B cell (primary cell): ENCODE results near the gene ADAM19. TPM values are rescaled to one million over a fixed set of nuclear protein-coding genes. Genes with fewer than 3 reads are reported as not detected.

Experiments
- ATAC-seq: fragments of 200-7000 bp; cut with Tn5 transposase; one replicate; pipeline ENCODE4 v1.10.0; 2021; ENCODE audit warnings: low read depth, mild to moderate bottlenecking, moderate number of reproducible peaks, moderate library complexity
- CTCF ChIA-PET: fragments of 350-600 bp; sonication (Branson Sonifier 250); formaldehyde crosslinking; loops from one replicate; lab custom pipeline; 2021; ENCODE audit warnings: antibody characterized with exemption, inconsistent platforms; lab: Charles Lee
- POLR2A ChIA-PET: fragments of 350-600 bp; sonication (Branson Sonifier 250); formaldehyde crosslinking; loops from one replicate; lab custom pipeline; 2021; ENCODE audit warnings: antibody characterized with exemption; lab: Charles Lee
- DNase-seq: peaks from one replicate; pipeline ENCODE4 v3.0.0; 2013
- H2AFZ ChIP-seq: 2 replicates; pipeline ENCODE4 v1.6.1; 2012; ENCODE audit warnings: mild to moderate bottlenecking, low read depth, low read length; ENCODE audit not compliant: insufficient read depth, poor library complexity, severe bottlenecking
- H3K27ac ChIP-seq, 2 donors: 1 replicate in 1 of 2; 2 replicates in 1 of 2; pipeline ENCODE4 v1.5.1; 2012 to 2013; ENCODE audit warnings: low read length in 2 of 2, mild to moderate bottlenecking in 2 of 2, moderate library complexity in 1 of 2
- H3K27me3 ChIP-seq, 4 experiments: fragments of 200-600 bp in 1 of 4; sonication (generic) in 1 of 4; replicated peaks in 1 of 4; 1 replicate in 2 of 4; 2 replicates in 2 of 4; pipeline versions ENCODE4 v1.6.1 to v1.7.0; 2013 to 2016; ENCODE audit warnings: low read length in 3 of 4, mild to moderate bottlenecking in 2 of 4, mixed read lengths in 1 of 4, moderate library complexity in 1 of 4; ENCODE audit not compliant: insufficient read depth in 4 of 4, control insufficient read depth in 3 of 4; ENCODE audit errors: control extremely low read depth in 1 of 4
- H3K36me3 ChIP-seq, 2 experiments: replicated peaks in 1 of 2; 1 replicate in 1 of 2; 2 replicates in 1 of 2; pipeline versions ENCODE4 v1.6.1 to v1.7.1; 2013; ENCODE audit warnings: low read length in 1 of 2; ENCODE audit not compliant: insufficient read depth in 2 of 2, control insufficient read depth in 1 of 2; ENCODE audit errors: control extremely low read depth in 1 of 2, extremely low read depth in 1 of 2
- H3K4me1 ChIP-seq, 2 donors: fragments of 200-600 bp in 1 of 2; sonication (generic) in 1 of 2; 1 replicate in 1 of 2; 2 replicates in 1 of 2; pipeline versions ENCODE4 v1.5.1 to v1.6.1; 2013 to 2017; ENCODE audit warnings: low read length in 2 of 2; ENCODE audit not compliant: control insufficient read depth in 2 of 2, insufficient read depth in 2 of 2
- H3K4me2 ChIP-seq: replicated peaks from 2 replicates; pipeline ENCODE3; 2012; ENCODE audit warnings: mild to moderate bottlenecking, low read depth, low read length; ENCODE audit not compliant: poor library complexity, severe bottlenecking
- H3K4me3 ChIP-seq, 5 experiments: fragments of 200-600 bp in 1 of 5; sonication (generic) in 1 of 5; 1 replicate in 3 of 5; 2 replicates in 2 of 5; pipeline versions ENCODE4 v1.5.1 to v1.7.0; 2011 to 2016; ENCODE audit warnings: low read length in 4 of 5, mild to moderate bottlenecking in 4 of 5, low read depth in 2 of 5, control low read depth in 1 of 5, moderate library complexity in 1 of 5; ENCODE audit not compliant: insufficient read depth in 1 of 5; ENCODE audit errors: control extremely low read depth in 1 of 5, extremely low read depth in 1 of 5
- H3K79me2 ChIP-seq: fragments of 200-600 bp; sonication (generic); one replicate; pipeline ENCODE4 v1.6.0; 2016; ENCODE audit warnings: low read length; ENCODE audit not compliant: control insufficient read depth, insufficient read depth
- H3K9ac ChIP-seq: fragments of 200-600 bp; sonication (generic); 2 replicates; pipeline ENCODE4 v1.6.1; 2017; ENCODE audit warnings: mild to moderate bottlenecking, low read length, moderate library complexity
- H3K9me3 ChIP-seq, 3 donors: one replicate each; pipeline versions ENCODE4 v1.6.1 to v1.7.1; 2013; ENCODE audit warnings: low read length in 2 of 3; ENCODE audit not compliant: control insufficient read depth in 2 of 3, insufficient read depth in 1 of 3; ENCODE audit errors: control extremely low read depth in 1 of 3
- H4K20me1 ChIP-seq: 2 replicates; pipeline ENCODE4 v1.6.0; 2012; ENCODE audit warnings: mild to moderate bottlenecking, low read length; ENCODE audit not compliant: insufficient read depth, control insufficient read depth, poor library complexity, severe bottlenecking
- H3K27ac Mint-ChIP-seq: one replicate; pipeline ENCODE4 v1.8.0; 2021; ENCODE audit warnings: mixed read lengths
- H3K27me3 Mint-ChIP-seq: one replicate; pipeline ENCODE4 v1.8.0; 2021; ENCODE audit warnings: mixed read lengths
- H3K4me1 Mint-ChIP-seq: one replicate; pipeline ENCODE4 v1.8.0; 2021; ENCODE audit warnings: mixed read lengths
- H3K4me3 Mint-ChIP-seq: one replicate; pipeline ENCODE4 v1.8.0; 2021; ENCODE audit warnings: mixed read lengths
- H3K9me3 Mint-ChIP-seq: one replicate; pipeline ENCODE4 v1.8.0; 2022; ENCODE audit warnings: mixed read lengths; ENCODE audit not compliant: insufficient read depth
- CTCF ChIP-seq: fragments of 200-600 bp; IDR thresholded peaks from one replicate; pipeline ENCODE4 v1.8.0; 2022; ENCODE audit warnings: antibody characterized with exemption, mild to moderate bottlenecking
- EZH2 ChIP-seq: IDR thresholded peaks from 2 replicates; pipeline ENCODE4 v1.6.1; 2012; ENCODE audit warnings: borderline replicate concordance, low read depth, mild to moderate bottlenecking, moderate library complexity, low read length; ENCODE audit not compliant: insufficient read depth, poor library complexity, severe bottlenecking
- WGBS: methylation state at CpG from one replicate; pipeline ENCODE4 v1.1.5; 2013; ENCODE audit warnings: missing lambda C conversion rate; ENCODE audit not compliant: insufficient coverage; 5-methylcytosine and 5-hydroxymethylcytosine counted together
- intact Hi-C: fragments of 100-400 bp; cut with micrococcal nuclease; formaldehyde crosslinking; loops from one replicate; pipeline ENCODE4 v1.10.0; 2022
- polyA plus RNA-seq: library from polyadenylated mRNA; depleted of rRNA; stranded (reverse); fragments of >200 nt; gene quantifications from 2 replicates; pipeline ENCODE4 v1.2.3, GENCODE V29; 2012
- total RNA-seq, 2 donors: library from RNA; stranded (reverse); fragments of 120-200 nt in 1 of 2; gene quantifications; 1 replicate in 1 of 2; 2 replicates in 1 of 2; pipeline versions ENCODE4 v1.2.3 to v1.2.4, GENCODE V29; 2013 to 2022

ADAM19 gene
- total and polyA plus RNA-seq, 2 donors (not counting 1 experiment from before 2014, with no cell fraction given): 110 to 171 TPM

- no peak for DNase-seq
- H4K20me1 ChIP-seq: no peaks in the 10 kb centered on the region
- no peak for ATAC-seq
- H3K9ac ChIP-seq: no peak overlapping the region
- H3K27me3 ChIP-seq: no peaks in the 10 kb centered on the region
- CTCF ChIA-PET: interaction anchor here (1.8 kb wide), 1 partner anchor 64 kb away, joined by 5 read pairs; no protein-coding TSS in a partner anchor
- POLR2A ChIA-PET: no interaction called here
- peaks cover 2 to 85% of the 10 kb centered on the region in 2 experiments for H3K36me3 ChIP-seq
- intact Hi-C loops: no loop called here
- Mint-ChIP-seq H3K27ac (peak overlapping the region; percentile 80), H3K9me3 (no peaks in the 10 kb centered on the region), H3K4me3 (no peak overlapping the region), H3K27me3 (no peaks in the 10 kb centered on the region), H3K4me1 (peaks cover 69% of the 10 kb centered on the region)
- H3K79me2 ChIP-seq: peaks cover 41% of the 10 kb centered on the region
- H3K27ac ChIP-seq: peak overlapping the region; percentile 29 to 80
- WGBS: 95% methylated on average over 8 of the region's 8 CpGs
- no peak overlapping the region for H3K4me2 ChIP-seq
- H3K4me1 ChIP-seq: peaks cover 54 to 55% of the 10 kb centered on the region in 2 donors
- no peaks in the 10 kb centered on the region for H3K9me3 ChIP-seq
- H3K4me3 ChIP-seq: no peak overlapping the region
- H2AFZ ChIP-seq: no peak overlapping the region
- no peak for TF ChIP-seq CTCF
Observed at GRCh38 chr5:157496864-157497263, 78.7 kb downstream of the ADAM19 start.

GRCh38 chr5:157494178-157494832 lies 81.3 kb downstream of the ADAM19 start:
- DNase-seq (no peak), ATAC-seq (peak; percentile 69)
- Mint-ChIP-seq H3K4me1 (peaks cover 57% of the 10 kb centered on the region), H3K27ac (peak overlapping the region; percentile 64), H3K27me3 (no peaks in the 10 kb centered on the region), H3K4me3 (no peak overlapping the region), H3K9me3 (no peaks in the 10 kb centered on the region)
- ChIA-PET POLR2A (interaction anchor here (0.5 to 0.9 kb wide), 2 partner anchors 9 to 21 kb away, joined by 3 read pairs; no protein-coding TSS in a partner anchor), CTCF (interaction anchor here (1.1 to 1.6 kb wide), 7 partner anchors 9 to 249 kb away, joined by 3 to 4 read pairs (median 3); no protein-coding TSS in a partner anchor)
- TF ChIP-seq CTCF: no peak
- TF ChIP-seq EZH2: no peak
- H3K27ac ChIP-seq: peak overlapping the region; percentile 2 to 80
- H3K79me2 ChIP-seq: peaks cover 19% of the 10 kb centered on the region
- H3K4me3 ChIP-seq: no peak overlapping the region
- intact Hi-C loops: no loop called here
- no peak overlapping the region for H2AFZ ChIP-seq
- H3K27me3 ChIP-seq: no peaks in the 10 kb centered on the region
- peaks cover 32 to 36% of the 10 kb centered on the region in 2 donors for H3K4me1 ChIP-seq
- no peak overlapping the region for H3K4me2 ChIP-seq
- no peak overlapping the region for H3K9ac ChIP-seq
- no peaks in the 10 kb centered on the region for H4K20me1 ChIP-seq
- 21% methylated on average over 2 of the region's 5 CpGs for WGBS
- no peaks in the 10 kb centered on the region for H3K9me3 ChIP-seq
- H3K36me3 ChIP-seq: peaks cover 2 to 83% of the 10 kb centered on the region in 2 experiments
